ENCODE results near the gene C4BPB.

GRCh38 chr1:207077470-207078377 lies 10.9 kb upstream of the C4BPB start:
- TF ChIP-seq CTCF (IDR thresholded peaks at IDR 0.05; ENCODE audit: control extremely low read depth in 1 of 3, insufficient read depth in 1 of 3, low read depth in 1 of 3, low read length in 3 of 3) (peak; percentile 4 to 87 (median 77)), BCL11A (IDR thresholded peaks at IDR 0.05; ENCODE audit: low read depth in 2 of 2, low read length in 2 of 2) (no peak), CHD2 (IDR thresholded peaks at IDR 0.05; ENCODE audit: low read length) (no peak)

All from H1 (cell line).